HepG2 (cell line): ENCODE data around the gene GAPDH. TPM values are rescaled to one million over a fixed set of nuclear protein-coding genes. Genes with fewer than 3 reads are reported as not detected.
A peak's percentile ranks its signal among the peaks of the same experiment; 100 is the strongest.

ENCODE experiments used
- ARHGAP35 ChIP-seq: sonication (generic); formaldehyde crosslinking; IDR thresholded peaks from 2 replicates; pipeline ENCODE4 v1.9.0; 2022; ENCODE audit warnings: mild to moderate bottlenecking, inconsistent platforms, moderate library complexity, missing genetic modification reagents, borderline replicate concordance
- ATAD3A ChIP-seq: sonication (generic); formaldehyde crosslinking; IDR thresholded peaks from 2 replicates; pipeline ENCODE4 v1.4.0; 2020; ENCODE audit warnings: missing genetic modification reagents
- BHLHE40 ChIP-seq: IDR thresholded peaks from 2 replicates; pipeline ENCODE4 v1.6.1; 2011; ENCODE audit warnings: low read length, improper control_type of control experiment
- FOSL1 ChIP-seq: sonication (generic); formaldehyde crosslinking; IDR thresholded peaks from 2 replicates; pipeline ENCODE4 v1.9.0; 2021; ENCODE audit warnings: missing genetic modification reagents, borderline replicate concordance
- GABPA ChIP-seq, 2 experiments: IDR thresholded peaks; 2 replicates each; pipeline ENCODE4 v1.6.1; 2011 to 2016; ENCODE audit warnings: low read depth in 2 of 2, low read length in 1 of 2, missing biosample characterization in 1 of 2, missing genetic modification characterization in 1 of 2
- HDAC6 ChIP-seq: fragments of 200-600 bp; sonication (generic); IDR thresholded peaks from 2 replicates; pipeline ENCODE4 v1.7.0; 2017; ENCODE audit warnings: mild to moderate bottlenecking, antibody characterized with exemption, low read length, low read depth
- HOXA9 ChIP-seq: sonication (generic); formaldehyde crosslinking; IDR thresholded peaks from 2 replicates; pipeline ENCODE4 v1.8.1; 2022; ENCODE audit warnings: missing genetic modification reagents, mild to moderate bottlenecking, moderate library complexity, borderline replicate concordance
- KAT8 ChIP-seq: IDR thresholded peaks from 2 replicates; pipeline ENCODE4 v1.6.1; 2016; ENCODE audit warnings: missing genetic modification reagents, missing compliant biosample characterization
- PHF8 ChIP-seq: sonication (generic); formaldehyde crosslinking; IDR thresholded peaks from 2 replicates; pipeline ENCODE4 v1.5.0; 2020; ENCODE audit warnings: missing genetic modification reagents
- PLRG1 ChIP-seq: fragments of 450-650 bp; conservative IDR thresholded peaks from 2 replicates; pipeline ENCODE4 v1.6.1; 2016
- RBFOX2 ChIP-seq: fragments of 200-400 bp; formaldehyde crosslinking; IDR thresholded peaks from 2 replicates; pipeline ENCODE4 v1.6.1; 2017; ENCODE audit warnings: low read depth, mild to moderate bottlenecking, low read length
- SMAD9 ChIP-seq: sonication (generic); formaldehyde crosslinking; IDR thresholded peaks from 2 replicates; pipeline ENCODE4 v1.5.1; 2020; ENCODE audit warnings: mild to moderate bottlenecking, missing genetic modification reagents
- SOX13 ChIP-seq, 3 experiments: fragments of 450-650 bp in 1 of 3; sonication (generic) in 1 of 3; formaldehyde crosslinking in 1 of 3; IDR thresholded peaks in 2 of 3; conservative IDR thresholded peaks in 1 of 3; 2 replicates each; pipeline versions ENCODE4 v1.5.0 to v1.6.1; 2016 to 2020; ENCODE audit warnings: antibody characterized with exemption in 1 of 3, mild to moderate bottlenecking in 1 of 3, missing compliant biosample characterization in 1 of 3, missing genetic modification reagents in 1 of 3, moderate library complexity in 1 of 3
- SP1 ChIP-seq, 2 experiments: fragments of 450-650 bp in 1 of 2; sonication (generic) in 1 of 2; formaldehyde crosslinking in 1 of 2; IDR thresholded peaks; 2 replicates each; pipeline versions ENCODE4 v1.4.0 to v1.6.1; 2016 to 2020; ENCODE audit warnings: missing genetic modification reagents in 1 of 2
- TBP ChIP-seq: sonication (generic); formaldehyde crosslinking; IDR thresholded peaks from 2 replicates; pipeline ENCODE4 v1.5.0; 2020; ENCODE audit warnings: missing genetic modification reagents
- THAP11 ChIP-seq: IDR thresholded peaks from 2 replicates; pipeline ENCODE4 v1.6.1; 2016; ENCODE audit warnings: missing biosample characterization, missing genetic modification reagents
- ZBTB3 ChIP-seq: sonication (generic); formaldehyde crosslinking; IDR thresholded peaks from 2 replicates; pipeline ENCODE4 v1.4.0; 2020; ENCODE audit warnings: low read depth, mild to moderate bottlenecking, moderate library complexity, missing genetic modification reagents, borderline replicate concordance
- ZBTB7B ChIP-seq: sonication (generic); formaldehyde crosslinking; IDR thresholded peaks from 2 replicates; pipeline ENCODE4 v1.4.0; 2020; ENCODE audit warnings: missing genetic modification reagents
- ZNF136 ChIP-seq: sonication (generic); formaldehyde crosslinking; IDR thresholded peaks from 2 replicates; pipeline ENCODE4 v1.8.1; 2022; ENCODE audit warnings: low read depth, mild to moderate bottlenecking, moderate library complexity, missing genetic modification reagents
- ZNF451 ChIP-seq: sonication (generic); formaldehyde crosslinking; IDR thresholded peaks from 2 replicates; pipeline ENCODE4 v1.5.0; 2020; ENCODE audit warnings: mild to moderate bottlenecking, missing genetic modification reagents
- ZNF562 ChIP-seq: sonication (generic); formaldehyde crosslinking; IDR thresholded peaks from 2 replicates; pipeline ENCODE4 v1.8.0; 2022; ENCODE audit warnings: missing genetic modification reagents, borderline replicate concordance
- ZNF639 ChIP-seq: conservative IDR thresholded peaks from 2 replicates; pipeline ENCODE4 v1.6.1; 2018; ENCODE audit warnings: missing genetic modification reagents
- ZNF780A ChIP-seq: sonication (generic); formaldehyde crosslinking; IDR thresholded peaks from 2 replicates; pipeline ENCODE4 v1.8.0; 2022; ENCODE audit warnings: mild to moderate bottlenecking, missing genetic modification reagents, moderate library complexity
- ZNF782 ChIP-seq: sonication (generic); formaldehyde crosslinking; IDR thresholded peaks from 2 replicates; pipeline ENCODE4 v1.4.0; 2020; ENCODE audit warnings: missing genetic modification reagents, mild to moderate bottlenecking, borderline replicate concordance
- polyA plus RNA-seq, 8 experiments: library from polyadenylated mRNA; depleted of rRNA in 3 of 8; stranded (reverse) in 7 of 8; unstranded in 1 of 8; fragments of >200 nt; fragmentation: Illumina TruSeq in 4 of 8; extraction: Trizol in 4 of 8; gene quantifications; 2 replicates each; pipeline versions ENCODE4 v1.2.1 to v1.2.3, GENCODE V29; 2011 to 2016; ENCODE audit warnings: low read depth in 4 of 8, missing spikeins in 1 of 8, mixed read lengths in 1 of 8; ENCODE audit not compliant: insufficient read depth in 1 of 8
- total RNA-seq, 5 experiments: library from RNA; depleted of rRNA; stranded (reverse); fragments of >200 nt; fragmentation: Illumina TruSeq; extraction: Trizol; gene quantifications; 2 replicates each; pipeline ENCODE4 v1.2.3, GENCODE V29; 2016; ENCODE audit warnings: low read depth in 1 of 5
- TF ChIP-seq, protein P1 (sequence below): sonication (generic); formaldehyde crosslinking; IDR thresholded peaks from 2 replicates; pipeline ENCODE4 v1.8.1; 2022; ENCODE audit warnings: mild to moderate bottlenecking, missing genetic modification reagents
- TF ChIP-seq, protein P2 (sequence below): sonication (generic); formaldehyde crosslinking; IDR thresholded peaks from 2 replicates; pipeline ENCODE4 v1.8.1; 2023; ENCODE audit warnings: mild to moderate bottlenecking, missing genetic modification reagents

GAPDH gene
- total and polyA plus RNA-seq, 2 of the 13 experiments (the other 11 are each of a cell fraction or from before 2014, with no cell fraction given), result 3,038 to 12,722 TPM

DNA sequence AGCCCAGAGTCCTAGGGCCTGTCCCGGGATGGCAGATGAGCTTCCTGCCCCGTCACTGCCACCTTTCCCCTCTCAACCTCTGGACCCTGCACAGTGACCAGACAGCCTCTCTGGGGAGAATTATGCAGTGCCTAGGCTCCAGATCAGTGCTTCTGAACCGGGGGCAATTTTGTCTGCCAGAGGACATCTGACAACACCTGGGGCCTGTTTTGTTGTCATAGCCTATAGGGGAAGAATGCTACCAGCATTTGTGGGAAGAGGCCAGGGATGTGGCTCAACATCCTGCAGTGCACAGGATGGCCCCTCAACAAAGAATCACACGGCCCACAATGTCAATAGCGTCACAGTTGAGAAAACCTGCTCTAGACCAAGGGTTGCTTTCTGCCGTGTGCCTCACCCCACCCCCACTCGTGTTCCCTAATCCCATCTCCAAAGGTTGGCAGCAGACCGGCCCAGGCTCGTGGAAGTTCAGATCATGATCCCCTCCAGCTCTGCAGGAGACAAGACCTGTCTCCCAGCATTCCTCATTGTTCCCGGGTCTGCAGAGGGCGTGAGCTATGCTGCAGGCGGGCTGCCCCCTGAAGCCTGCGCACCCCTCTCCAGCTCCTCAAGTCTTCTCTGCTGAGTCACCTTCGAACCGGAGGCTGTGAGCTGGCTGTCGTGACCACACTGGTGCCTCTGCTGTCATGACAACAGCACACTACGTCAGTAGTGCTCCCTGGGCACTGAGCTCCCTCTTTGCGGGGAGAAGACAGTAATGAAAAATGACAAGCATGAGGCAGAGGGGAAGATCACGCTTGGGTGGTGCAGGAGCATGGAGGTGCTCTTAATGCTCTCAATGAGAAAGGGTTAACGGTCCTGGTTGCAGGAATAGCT is 2.0 kb upstream of the GAPDH start (continued):
- no peak for TF ChIP-seq SP1 (IDR thresholded peaks at IDR 0.05)
- TF ChIP-seq SP1 (CRISPR knock-in tag; IDR thresholded peaks at IDR 0.05), result no peak
- TF ChIP-seq ARHGAP35, result no peak; the same call in 1 of the 2 replicates
- no peak for TF ChIP-seq SOX13 (IDR thresholded peaks at IDR 0.05)
- TF ChIP-seq SOX13 (CRISPR knock-in tag; conservative IDR thresholded peaks at IDR 0.05 in 1 of 2, IDR thresholded peaks at IDR 0.05 in 1 of 2), result peak in 1 of 2 experiments; percentile 50; a peak in 1 of 4 replicates
- TF ChIP-seq ZNF782 (CRISPR knock-in tag), result no peak
- TF ChIP-seq ZNF639, result no peak
- TF ChIP-seq RBFOX2, result no peak; the same call in 1 of the 2 replicates
- TF ChIP-seq ZBTB3 (CRISPR knock-in tag), result peak; percentile 48; the same call in 1 of the 2 replicates
- no peak for TF ChIP-seq TBP
- 0 out of 2 replicates have a peak, but pooled peaks have one; percentile 15 for TF ChIP-seq KAT8
- no peak for TF ChIP-seq ZBTB7B
- no peak for TF ChIP-seq BHLHE40
- TF ChIP-seq ZNF562 (CRISPR knock-in tag), result no peak
- TF ChIP-seq, protein P1, sequence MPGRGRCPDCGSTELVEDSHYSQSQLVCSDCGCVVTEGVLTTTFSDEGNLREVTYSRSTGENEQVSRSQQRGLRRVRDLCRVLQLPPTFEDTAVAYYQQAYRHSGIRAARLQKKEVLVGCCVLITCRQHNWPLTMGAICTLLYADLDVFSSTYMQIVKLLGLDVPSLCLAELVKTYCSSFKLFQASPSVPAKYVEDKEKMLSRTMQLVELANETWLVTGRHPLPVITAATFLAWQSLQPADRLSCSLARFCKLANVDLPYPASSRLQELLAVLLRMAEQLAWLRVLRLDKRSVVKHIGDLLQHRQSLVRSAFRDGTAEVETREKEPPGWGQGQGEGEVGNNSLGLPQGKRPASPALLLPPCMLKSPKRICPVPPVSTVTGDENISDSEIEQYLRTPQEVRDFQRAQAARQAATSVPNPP (CRISPR knock-in tag), result 0 out of 2 replicates have a peak, but pooled peaks have one; percentile 46
- TF ChIP-seq, protein P2, sequence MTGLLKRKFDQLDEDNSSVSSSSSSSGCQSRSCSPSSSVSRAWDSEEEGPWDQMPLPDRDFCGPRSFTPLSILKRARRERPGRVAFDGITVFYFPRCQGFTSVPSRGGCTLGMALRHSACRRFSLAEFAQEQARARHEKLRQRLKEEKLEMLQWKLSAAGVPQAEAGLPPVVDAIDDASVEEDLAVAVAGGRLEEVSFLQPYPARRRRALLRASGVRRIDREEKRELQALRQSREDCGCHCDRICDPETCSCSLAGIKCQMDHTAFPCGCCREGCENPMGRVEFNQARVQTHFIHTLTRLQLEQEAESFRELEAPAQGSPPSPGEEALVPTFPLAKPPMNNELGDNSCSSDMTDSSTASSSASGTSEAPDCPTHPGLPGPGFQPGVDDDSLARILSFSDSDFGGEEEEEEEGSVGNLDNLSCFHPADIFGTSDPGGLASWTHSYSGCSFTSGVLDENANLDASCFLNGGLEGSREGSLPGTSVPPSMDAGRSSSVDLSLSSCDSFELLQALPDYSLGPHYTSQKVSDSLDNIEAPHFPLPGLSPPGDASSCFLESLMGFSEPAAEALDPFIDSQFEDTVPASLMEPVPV, result peak; percentile 90
- no peak for TF ChIP-seq HDAC6
- TF ChIP-seq ATAD3A (CRISPR knock-in tag), result no peak
- TF ChIP-seq ZNF136, result no peak
- no peak for TF ChIP-seq PLRG1
- no peak for TF ChIP-seq ZNF451 (CRISPR knock-in tag)
- no peak for TF ChIP-seq ZNF780A (CRISPR knock-in tag)
- TF ChIP-seq FOSL1 (CRISPR knock-in tag), result no peak
- TF ChIP-seq HOXA9 (CRISPR knock-in tag), result no peak
- no peak for TF ChIP-seq PHF8 (CRISPR knock-in tag)
- no peak for TF ChIP-seq SMAD9 (CRISPR knock-in tag)
- TF ChIP-seq THAP11 (CRISPR knock-in tag), result no peak
- no peak for TF ChIP-seq GABPA (IDR thresholded peaks at IDR 0.05; ENCODE audit: low read depth, low read length)
- 0 out of 2 replicates have a peak, but pooled peaks have one; percentile 5 for TF ChIP-seq GABPA (CRISPR knock-in tag; IDR thresholded peaks at IDR 0.05; ENCODE audit: low read depth)
